ENCODE measurements around the gene ARMC9. TPM values are rescaled to one million over a fixed set of nuclear protein-coding genes. Genes with fewer than 3 reads are reported as not detected.
"Not testable (repeated sequence)": the region's sequence is repeated elsewhere in the genome, so short reads cannot be mapped to it uniquely, and the experiment has no call there.

ARMC9 gene
- total RNA-seq, 2 experiments from 2014 or later, result 2.3 to 2.5 TPM

DNA sequence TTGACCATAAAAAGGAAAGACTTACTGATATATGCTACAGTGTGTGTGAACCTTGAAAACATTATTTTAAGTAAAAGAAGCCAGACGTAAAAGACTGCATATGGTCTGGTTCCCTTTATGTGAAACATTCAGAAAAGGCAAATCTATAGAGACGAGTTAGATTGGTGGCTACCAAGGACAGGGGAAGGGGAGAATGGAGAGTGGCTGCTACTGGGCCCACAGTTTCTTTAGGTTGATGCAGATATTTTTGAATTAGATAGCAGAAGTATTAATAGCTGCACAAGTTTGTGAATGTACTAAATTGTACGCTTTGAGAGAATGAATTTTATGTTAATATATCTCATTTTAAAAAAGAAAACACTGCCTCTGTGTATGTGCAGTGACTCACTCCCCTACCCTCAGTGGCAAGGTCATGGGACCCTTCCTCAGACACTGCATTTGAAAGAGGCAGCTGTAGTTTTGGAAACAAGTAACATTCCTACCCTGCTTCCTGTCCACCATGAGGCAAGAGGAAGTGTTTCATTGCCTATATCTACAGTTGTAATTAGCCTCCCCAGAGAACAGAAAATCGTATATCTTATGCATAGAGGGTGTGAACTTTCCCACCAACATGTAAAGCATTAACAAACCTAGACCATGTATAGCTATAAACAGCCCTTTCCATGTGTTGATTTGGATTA, 29.8 kb upstream of the ARMC9 start:
- peaks cover 58% of the 10 kb centered on the region for H3K36me3 Mint-ChIP-seq (ENCODE audit: low read depth)
- DNase-seq (no peak), ATAC-seq (no peak)
- H3K4me1 Mint-ChIP-seq, result peaks cover 26% of the 10 kb centered on the region
- peak overlapping the region; percentile 48 for H3K27ac Mint-ChIP-seq
- no peak overlapping the region for H3K4me3 Mint-ChIP-seq
- ChIA-PET CTCF (interaction anchor here (0.5 to 1.1 kb wide), 3 partner anchors 18 to 88 kb away, joined by 3 read pairs; no protein-coding TSS in a partner anchor), POLR2A (no interaction called here)
- no peaks in the 10 kb centered on the region for H3K27me3 Mint-ChIP-seq
- intact Hi-C loops (cut with DNase I, micrococcal nuclease), result no loop called here
- no peaks in the 10 kb centered on the region for H3K9me3 Mint-ChIP-seq (ENCODE audit: low read depth)

DNA sequence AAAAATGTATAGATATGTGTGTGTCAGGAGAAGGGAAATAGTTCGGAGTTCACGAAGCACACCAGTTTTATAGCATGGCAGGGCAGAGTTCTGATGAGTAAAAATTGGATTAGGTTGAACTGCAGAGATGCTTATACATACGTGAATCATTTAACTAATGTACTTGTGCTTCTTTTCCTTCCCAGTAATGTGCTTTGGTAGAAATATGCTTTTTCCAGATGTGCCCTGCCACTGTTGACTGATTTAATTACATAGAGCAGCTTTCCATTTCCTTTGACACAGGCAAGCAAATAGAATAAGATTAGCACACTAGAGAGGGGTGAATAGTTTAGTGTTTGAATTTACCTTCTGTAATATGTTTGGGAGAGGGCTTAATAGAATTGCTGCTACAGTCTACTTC, 28.9 kb upstream of the ARMC9 start:
- no peak for DNase-seq
- Mint-ChIP-seq H3K27me3 (no peaks in the 10 kb centered on the region), H3K27ac (peak overlapping the region; percentile 7), H3K4me3 (no peak overlapping the region), H3K36me3 (ENCODE audit: low read depth) (peaks cover 60% of the 10 kb centered on the region), H3K4me1 (peaks cover 26% of the 10 kb centered on the region), H3K9me3 (ENCODE audit: low read depth) (no peaks in the 10 kb centered on the region)
- POLR2A ChIA-PET, result no interaction called here
- CTCF ChIA-PET, result interaction anchor here (0.6 kb wide), 2 partner anchors 23 to 87 kb away, joined by 3 read pairs; no protein-coding TSS in a partner anchor
- ATAC-seq, result peak; percentile 30
- intact Hi-C loops (cut with DNase I, micrococcal nuclease), result no loop called here

DNA sequence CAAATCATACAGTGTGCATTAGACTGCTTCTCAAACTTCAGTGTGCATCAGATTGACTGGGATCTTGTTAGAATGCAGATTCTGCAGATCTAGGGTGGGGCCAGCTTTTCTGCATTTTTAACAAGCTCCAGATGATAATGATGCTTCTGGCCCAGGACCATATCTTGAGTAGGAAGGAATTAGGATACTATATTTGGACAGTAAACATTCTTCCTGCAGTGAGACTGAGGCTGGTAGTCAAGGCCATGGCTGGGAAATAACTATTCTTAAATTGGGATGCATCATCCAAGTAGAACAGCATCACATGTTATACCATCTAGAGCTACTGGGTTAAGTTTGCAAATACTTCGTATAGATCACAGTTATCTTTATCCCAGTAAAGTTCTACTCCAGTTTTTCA, 28.4 kb upstream of the ARMC9 start:
- intact Hi-C loops (cut with DNase I, micrococcal nuclease), result no loop called here
- H3K27ac Mint-ChIP-seq, result no peak overlapping the region
- no peaks in the 10 kb centered on the region for H3K9me3 Mint-ChIP-seq (ENCODE audit: low read depth)
- H3K4me1 Mint-ChIP-seq, result peaks cover 26% of the 10 kb centered on the region
- H3K4me3 Mint-ChIP-seq, result no peak overlapping the region
- POLR2A ChIA-PET, result no interaction called here
- CTCF ChIA-PET, result interaction anchor here (1.1 kb wide), 1 partner anchor 10 kb away, joined by 3 read pairs; no protein-coding TSS in a partner anchor
- no peak for DNase-seq
- no peaks in the 10 kb centered on the region for H3K27me3 Mint-ChIP-seq
- peaks cover 60% of the 10 kb centered on the region for H3K36me3 Mint-ChIP-seq (ENCODE audit: low read depth)
- ATAC-seq, result no peak

DNA sequence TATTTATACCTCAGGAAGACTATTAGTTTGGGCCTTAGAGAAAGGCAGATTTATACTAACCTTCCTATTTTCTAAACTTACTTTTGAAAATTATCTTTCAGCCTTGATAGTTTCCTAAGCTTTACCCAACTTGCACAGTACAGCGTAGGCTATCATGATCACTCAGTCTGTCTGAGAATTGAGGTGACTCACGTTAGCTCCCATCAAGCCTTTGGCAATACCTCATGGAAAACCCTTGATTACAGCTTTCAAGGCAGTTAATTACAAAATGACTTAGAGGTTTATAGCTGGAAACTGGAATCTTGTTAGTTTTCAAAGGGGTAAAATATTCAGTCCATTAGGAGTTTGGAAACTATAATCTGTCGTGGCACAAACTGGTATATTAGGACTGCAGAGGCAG, 26.4 kb upstream of the ARMC9 start:
- no peak for DNase-seq
- no peak for ATAC-seq
- intact Hi-C loops (cut with DNase I, micrococcal nuclease), result no loop called here
- peaks cover 21% of the 10 kb centered on the region for H3K4me1 Mint-ChIP-seq
- H3K36me3 Mint-ChIP-seq (ENCODE audit: low read depth), result peaks cover 56% of the 10 kb centered on the region
- no peak overlapping the region for H3K4me3 Mint-ChIP-seq
- no peaks in the 10 kb centered on the region for H3K9me3 Mint-ChIP-seq (ENCODE audit: low read depth)
- ChIA-PET CTCF (interaction anchor here (1.0 kb wide), 1 partner anchor 17 kb away, joined by 3 read pairs; no protein-coding TSS in a partner anchor), POLR2A (no interaction called here)
- H3K27me3 Mint-ChIP-seq, result no peaks in the 10 kb centered on the region
- no peak overlapping the region for H3K27ac Mint-ChIP-seq

DNA sequence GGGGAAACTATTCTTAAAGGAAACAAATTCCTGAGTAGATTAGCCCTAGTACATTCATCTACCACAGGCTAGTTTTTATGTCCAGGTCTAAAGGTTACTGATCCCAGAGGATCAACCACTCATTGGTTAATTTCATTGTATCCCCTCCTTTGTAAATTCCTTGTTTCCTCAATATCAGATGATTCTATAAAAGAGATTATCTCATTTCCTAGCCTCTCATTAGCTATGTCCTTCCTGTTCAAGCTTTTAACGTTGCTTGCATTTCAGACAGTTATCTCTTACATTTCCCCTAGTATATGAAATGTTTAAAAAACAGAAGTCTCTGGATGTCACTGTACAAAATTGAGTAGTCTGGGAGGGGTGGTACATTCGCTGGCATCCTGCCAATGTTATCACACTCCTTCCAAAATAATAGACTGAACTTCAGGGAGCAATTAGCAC, 24.2 kb upstream of the ARMC9 start:
- peaks cover 45% of the 10 kb centered on the region for H3K36me3 Mint-ChIP-seq (ENCODE audit: low read depth)
- H3K4me3 Mint-ChIP-seq, result no peak overlapping the region
- no peak overlapping the region for H3K27ac Mint-ChIP-seq
- peaks cover 10% of the 10 kb centered on the region for H3K4me1 Mint-ChIP-seq
- H3K27me3 Mint-ChIP-seq, result no peaks in the 10 kb centered on the region
- no peaks in the 10 kb centered on the region for H3K9me3 Mint-ChIP-seq (ENCODE audit: low read depth)
- DNase-seq, result no peak
- intact Hi-C loops (cut with DNase I, micrococcal nuclease), result no loop called here
- CTCF ChIA-PET, result interaction anchor here (0.5 to 1.8 kb wide), 3 partner anchors 21 to 72 kb away, joined by 3 to 8 read pairs (median 3); no protein-coding TSS in a partner anchor
- ATAC-seq, result no peak
- POLR2A ChIA-PET, result no interaction called here

- no peaks in the 10 kb centered on the region for H3K9me3 Mint-ChIP-seq (ENCODE audit: low read depth)
- DNase-seq (no peak), ATAC-seq (no peak)
- peaks cover 34% of the 10 kb centered on the region for H3K36me3 Mint-ChIP-seq (ENCODE audit: low read depth)
- ChIA-PET POLR2A (no interaction called here), CTCF (no interaction called here)
- peaks cover 15% of the 10 kb centered on the region for H3K4me1 Mint-ChIP-seq
- intact Hi-C loops (cut with DNase I, micrococcal nuclease), result no loop called here
- H3K27me3 Mint-ChIP-seq, result no peaks in the 10 kb centered on the region
- no peak overlapping the region for H3K27ac Mint-ChIP-seq
- H3K4me3 Mint-ChIP-seq, result no peak overlapping the region
These were observed 22.4 kb upstream of the ARMC9 start for GRCh38 chr2:231176066-231176465.

DNA sequence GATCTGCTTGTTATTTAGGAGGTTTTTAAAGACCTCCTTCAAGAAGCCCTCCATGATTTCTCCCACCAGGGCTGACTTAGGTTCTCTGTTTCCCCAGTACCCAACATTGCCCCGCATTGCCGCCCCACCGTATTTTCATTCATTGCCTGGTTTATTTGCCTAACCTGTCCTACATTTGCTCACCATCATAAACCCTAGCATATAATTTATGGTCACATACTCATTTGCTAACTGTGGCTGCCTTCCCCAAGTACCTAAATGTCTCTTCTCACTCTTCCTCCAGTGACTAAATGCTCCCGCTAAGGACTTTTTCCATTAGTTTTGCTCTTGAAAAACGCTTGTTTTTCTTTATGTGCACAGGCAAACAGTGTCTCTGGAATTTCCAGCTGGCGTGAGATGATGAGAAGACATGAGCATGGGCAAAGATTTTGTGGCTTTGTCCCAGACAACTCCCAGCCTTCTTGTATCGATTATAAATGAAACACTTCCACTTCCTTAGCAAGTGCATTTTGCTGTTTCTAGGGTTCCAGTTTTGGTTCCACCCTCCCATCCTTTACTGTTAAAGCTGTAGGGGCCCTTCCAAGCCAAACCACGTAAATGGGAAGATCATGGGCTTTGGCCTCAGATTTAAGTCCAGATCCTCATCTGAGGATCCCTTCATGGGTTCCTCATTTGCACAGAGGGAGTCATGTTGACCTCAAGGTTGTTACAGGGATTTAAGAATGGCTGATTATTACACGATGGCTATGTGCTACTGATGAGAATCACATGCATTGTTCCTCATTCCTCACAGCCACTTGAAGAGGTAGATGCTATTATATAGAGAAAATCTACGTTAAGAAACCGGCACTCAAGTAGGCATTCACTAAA, 21.0 kb upstream of the ARMC9 start:
- no peak for DNase-seq
- H3K4me1 Mint-ChIP-seq, result peaks cover 15% of the 10 kb centered on the region
- intact Hi-C loops (cut with DNase I, micrococcal nuclease), result no loop called here
- CTCF ChIA-PET, result no interaction called here
- peak overlapping the region; percentile 58 for H3K27ac Mint-ChIP-seq
- peak; percentile 67 for ATAC-seq
- H3K27me3 Mint-ChIP-seq, result no peaks in the 10 kb centered on the region
- H3K4me3 Mint-ChIP-seq, result no peak overlapping the region
- H3K9me3 Mint-ChIP-seq (ENCODE audit: low read depth), result no peaks in the 10 kb centered on the region
- POLR2A ChIA-PET, result no interaction called here
- peaks cover 26% of the 10 kb centered on the region for H3K36me3 Mint-ChIP-seq (ENCODE audit: low read depth)

GRCh38 chr2:231178805-231179204, 19.6 kb upstream of the ARMC9 start:
- CTCF ChIA-PET; H3K27me3 Mint-ChIP-seq; H3K27ac Mint-ChIP-seq; DNase-seq; H3K9me3 Mint-ChIP-seq (ENCODE audit: low read depth); POLR2A ChIA-PET; intact Hi-C loops (cut with DNase I, micrococcal nuclease); ATAC-seq; H3K4me3 Mint-ChIP-seq: not testable (repeated sequence)
- Mint-ChIP-seq H3K4me1 (peaks cover 15% of the 10 kb centered on the region), H3K36me3 (ENCODE audit: low read depth) (peaks cover 21% of the 10 kb centered on the region)

DNA sequence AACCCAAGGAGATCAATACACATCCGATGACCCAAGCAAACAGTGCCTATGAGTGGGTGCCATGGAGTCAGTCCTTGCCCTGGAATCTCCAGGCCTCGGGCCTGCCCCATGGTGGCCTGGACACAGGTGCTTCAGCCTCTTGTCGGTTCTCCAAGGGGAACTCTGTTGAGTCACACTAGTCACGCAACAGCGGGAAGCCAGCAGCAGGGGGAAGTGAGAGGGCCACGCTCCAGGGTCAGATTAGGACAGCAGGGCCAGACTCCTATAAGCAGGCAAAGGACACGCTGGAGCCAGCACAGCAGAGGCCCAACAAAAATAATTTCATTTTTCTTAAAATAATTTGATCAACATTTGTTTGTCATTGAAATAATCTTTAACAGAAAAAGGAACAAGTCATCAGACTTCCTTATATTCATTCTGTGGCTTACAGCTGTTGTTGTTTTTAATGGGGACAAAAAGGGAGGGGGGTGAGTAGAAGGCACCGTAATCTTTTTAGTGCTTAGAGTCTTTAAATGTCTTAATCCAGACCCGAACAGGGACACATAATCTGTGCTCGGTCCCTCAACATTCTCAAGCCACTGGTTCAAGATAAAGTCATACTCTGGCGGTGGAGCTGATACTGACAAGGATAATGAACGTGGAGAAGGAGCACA, 16.4 kb upstream of the ARMC9 start:
- no peak for ATAC-seq
- intact Hi-C loops (cut with DNase I, micrococcal nuclease), result no loop called here
- no peak overlapping the region for H3K27ac Mint-ChIP-seq
- peaks cover 13% of the 10 kb centered on the region for H3K4me1 Mint-ChIP-seq
- H3K4me3 Mint-ChIP-seq, result no peak overlapping the region
- H3K27me3 Mint-ChIP-seq, result no peaks in the 10 kb centered on the region
- H3K9me3 Mint-ChIP-seq (ENCODE audit: low read depth), result no peaks in the 10 kb centered on the region
- no peak for DNase-seq
- H3K36me3 Mint-ChIP-seq (ENCODE audit: low read depth), result peaks cover 2% of the 10 kb centered on the region
- ChIA-PET CTCF (interaction anchor here (0.9 to 1.1 kb wide), 2 partner anchors 12 to 22 kb away, joined by 3 read pairs; no protein-coding TSS in a partner anchor), POLR2A (no interaction called here)

DNA sequence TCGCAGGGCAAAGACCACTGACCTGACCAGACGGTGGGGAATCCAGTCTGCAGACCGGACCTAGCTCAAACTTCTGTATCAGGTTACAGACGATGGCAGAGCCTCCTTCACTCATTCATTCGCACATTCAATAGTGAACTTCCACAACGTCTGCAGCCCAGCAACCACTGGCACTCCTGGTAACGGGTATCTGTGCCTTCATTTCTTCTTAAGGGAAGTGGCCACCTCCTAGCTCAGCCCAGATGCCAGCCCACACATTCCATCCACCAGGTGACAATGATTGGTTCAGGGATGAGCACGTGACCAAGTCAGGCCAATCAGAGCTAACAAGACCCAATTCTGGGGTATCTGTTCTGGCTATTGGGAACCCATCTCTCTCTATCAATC, 15.9 kb upstream of the ARMC9 start:
- no peaks in the 10 kb centered on the region for H3K27me3 Mint-ChIP-seq
- intact Hi-C loops (cut with DNase I, micrococcal nuclease), result no loop called here
- no peaks in the 10 kb centered on the region for H3K9me3 Mint-ChIP-seq (ENCODE audit: low read depth)
- ChIA-PET CTCF (interaction anchor here (1.1 kb wide), 1 partner anchor 11 kb away, joined by 3 read pairs; no protein-coding TSS in a partner anchor), POLR2A (no interaction called here)
- ATAC-seq (no peak), DNase-seq (no peak)
- H3K4me1 Mint-ChIP-seq, result peaks cover 8% of the 10 kb centered on the region
- no peak overlapping the region for H3K4me3 Mint-ChIP-seq
- no peaks in the 10 kb centered on the region for H3K36me3 Mint-ChIP-seq (ENCODE audit: low read depth)
- no peak overlapping the region for H3K27ac Mint-ChIP-seq

GRCh38 chr2:231183851-231184250, 14.6 kb upstream of the ARMC9 start:
- Mint-ChIP-seq H3K36me3 (ENCODE audit: low read depth) (no peaks in the 10 kb centered on the region), H3K4me1 (peaks cover 6% of the 10 kb centered on the region), H3K9me3 (ENCODE audit: low read depth) (no peaks in the 10 kb centered on the region), H3K27ac (no peak overlapping the region), H3K27me3 (peaks cover 2% of the 10 kb centered on the region), H3K4me3 (no peak overlapping the region)
- intact Hi-C loops (cut with DNase I, micrococcal nuclease), result no loop called here
- ChIA-PET CTCF (no interaction called here), POLR2A (no interaction called here)
- DNase-seq (no peak), ATAC-seq (no peak)

All from activated CD4-positive, alpha-beta T cell treated with anti-CD3 and anti-CD28 coated beads for 36 hours (primary cell).